NB4 (cell line): ENCODE data around the gene RAMP3.
A peak's percentile ranks its signal among the peaks of the same experiment; 100 is the strongest.
"Not testable (repeated sequence)": the region's sequence is repeated elsewhere in the genome, so short reads cannot be mapped to it uniquely, and the experiment has no call there.

Experiments used
- DNase-seq: peaks from one replicate; pipeline ENCODE4 v3.0.0; 2010; ENCODE audit warnings: low read depth
- H3K4me3 ChIP-seq: one replicate; pipeline ENCODE4 v1.5.1; 2011; ENCODE audit warnings: mild to moderate bottlenecking, low read depth, low read length, moderate library complexity
- CTCF ChIP-seq: IDR thresholded peaks from one replicate; pipeline ENCODE4 v1.5.1; 2012; ENCODE audit warnings: low read depth, low read length
- MAX ChIP-seq: IDR thresholded peaks from 2 replicates; pipeline ENCODE4 v1.6.1; 2011; ENCODE audit warnings: low read depth, low read length
- MYC ChIP-seq: IDR thresholded peaks from 2 replicates; pipeline ENCODE4 v1.6.1; 2011; ENCODE audit warnings: low read depth, low read length
- POLR2A ChIP-seq: IDR thresholded peaks from 2 replicates; pipeline ENCODE4 v1.6.1; 2011; ENCODE audit warnings: mild to moderate bottlenecking; ENCODE audit not compliant: insufficient read length; ENCODE audit errors: extremely low read depth

RAMP3 gene

GRCh38 chr7:45157653-45158401 is at the start of gene RAMP3:
RAMP3 (plus strand) TSS chr7:45157791; CDS start chr7:45157829, 38 bp downstream.
- DNase-seq, result no peak
- H3K4me3 ChIP-seq, result no peak within 1 kb of the TSS
- TF ChIP-seq POLR2A, result no peak
- no peak for TF ChIP-seq CTCF
- TF ChIP-seq MAX, result no peak
- TF ChIP-seq MYC, result no peak

- no peak for TF ChIP-seq MYC
- no peak for TF ChIP-seq POLR2A
- no peak for TF ChIP-seq CTCF
- no peak for TF ChIP-seq MAX
- H3K4me3 ChIP-seq, result peak overlapping the region; percentile 50
- no peak for DNase-seq
Measured at GRCh38 chr7:45108863-45109262, 48.7 kb upstream of the RAMP3 start.

GRCh38 chr7:45111298-45112223 is 46.0 kb upstream of the RAMP3 start, which contains the start of gene TBRG4:
TBRG4 (minus strand) TSS chr7:45111697; CDS start chr7:45109237, 2,460 bp downstream.
- peak; percentile 53 for TF ChIP-seq CTCF
- peak; percentile 99 for TF ChIP-seq POLR2A
- peak; percentile 100 for TF ChIP-seq MYC
- TF ChIP-seq MAX, result peak; percentile 98
- peak within 1 kb of the TSS; percentile 95 for H3K4me3 ChIP-seq
- DNase-seq, result peak; percentile 99

GRCh38 chr7:45112648-45113047 is 44.9 kb upstream of the RAMP3 start:
- no peak for DNase-seq
- H3K4me3 ChIP-seq, result peak overlapping the region; percentile 95
- no peak for TF ChIP-seq CTCF
- TF ChIP-seq MYC, result no peak
- TF ChIP-seq MAX, result no peak
- TF ChIP-seq POLR2A, result no peak

- DNase-seq, H3K4me3 ChIP-seq: not testable (repeated sequence)
Measured at GRCh38 chr7:45114257-45114656, 43.3 kb upstream of the RAMP3 start.

GRCh38 chr7:45114926-45115325 is 42.7 kb upstream of the RAMP3 start:
- no peak overlapping the region for H3K4me3 ChIP-seq
- TF ChIP-seq MAX (no peak), CTCF (no peak), MYC (no peak), POLR2A (no peak)
- DNase-seq, result no peak
